ENCODE data around the gene DPH3. TPM values are rescaled to one million over a fixed set of nuclear protein-coding genes. Genes with fewer than 3 reads are reported as not detected.

DPH3 gene
- total and polyA plus RNA-seq, 2 experiments from 2014 or later: 7.9 to 30.0 TPM

DNA sequence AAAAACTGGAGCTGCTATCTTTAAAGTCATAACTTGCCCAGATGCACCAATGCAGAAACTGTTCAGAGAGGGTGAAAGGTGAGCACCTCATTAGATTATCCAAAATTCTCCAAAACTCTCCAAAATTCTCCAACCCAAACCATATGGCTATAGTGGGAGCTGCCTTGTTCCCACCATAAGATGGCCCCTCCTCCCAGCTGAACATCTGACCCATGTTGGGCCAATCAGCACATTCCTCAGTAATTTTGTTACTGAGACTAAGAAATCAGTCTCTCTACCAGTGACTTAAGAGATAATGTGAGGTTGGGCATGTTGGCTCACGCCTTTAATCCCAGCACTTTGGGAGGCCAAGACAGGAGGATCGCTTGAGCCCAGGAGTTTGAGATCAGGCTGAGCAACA lies 32.8 kb downstream of the DPH3 start:
- no peaks in the 10 kb centered on the region for H3K36me3 ChIP-seq
- no peak overlapping the region for H3K27ac ChIP-seq
- TF ChIP-seq, protein P1, sequence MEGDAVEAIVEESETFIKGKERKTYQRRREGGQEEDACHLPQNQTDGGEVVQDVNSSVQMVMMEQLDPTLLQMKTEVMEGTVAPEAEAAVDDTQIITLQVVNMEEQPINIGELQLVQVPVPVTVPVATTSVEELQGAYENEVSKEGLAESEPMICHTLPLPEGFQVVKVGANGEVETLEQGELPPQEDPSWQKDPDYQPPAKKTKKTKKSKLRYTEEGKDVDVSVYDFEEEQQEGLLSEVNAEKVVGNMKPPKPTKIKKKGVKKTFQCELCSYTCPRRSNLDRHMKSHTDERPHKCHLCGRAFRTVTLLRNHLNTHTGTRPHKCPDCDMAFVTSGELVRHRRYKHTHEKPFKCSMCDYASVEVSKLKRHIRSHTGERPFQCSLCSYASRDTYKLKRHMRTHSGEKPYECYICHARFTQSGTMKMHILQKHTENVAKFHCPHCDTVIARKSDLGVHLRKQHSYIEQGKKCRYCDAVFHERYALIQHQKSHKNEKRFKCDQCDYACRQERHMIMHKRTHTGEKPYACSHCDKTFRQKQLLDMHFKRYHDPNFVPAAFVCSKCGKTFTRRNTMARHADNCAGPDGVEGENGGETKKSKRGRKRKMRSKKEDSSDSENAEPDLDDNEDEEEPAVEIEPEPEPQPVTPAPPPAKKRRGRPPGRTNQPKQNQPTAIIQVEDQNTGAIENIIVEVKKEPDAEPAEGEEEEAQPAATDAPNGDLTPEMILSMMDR (IDR thresholded peaks at IDR 0.05; ENCODE audit: low read depth, low read length): no peak
- H3K4me3 ChIP-seq: no peak overlapping the region
- H3K4me1 ChIP-seq (ENCODE audit: low read depth): no peaks in the 10 kb centered on the region
- H3K27me3 ChIP-seq: no peaks in the 10 kb centered on the region
- DNase-seq (ENCODE audit: low read depth in 1 of 2, low spot score in 1 of 2): no peak
- no peaks in the 10 kb centered on the region for H3K9me3 ChIP-seq (ENCODE audit: low read depth)

DNA sequence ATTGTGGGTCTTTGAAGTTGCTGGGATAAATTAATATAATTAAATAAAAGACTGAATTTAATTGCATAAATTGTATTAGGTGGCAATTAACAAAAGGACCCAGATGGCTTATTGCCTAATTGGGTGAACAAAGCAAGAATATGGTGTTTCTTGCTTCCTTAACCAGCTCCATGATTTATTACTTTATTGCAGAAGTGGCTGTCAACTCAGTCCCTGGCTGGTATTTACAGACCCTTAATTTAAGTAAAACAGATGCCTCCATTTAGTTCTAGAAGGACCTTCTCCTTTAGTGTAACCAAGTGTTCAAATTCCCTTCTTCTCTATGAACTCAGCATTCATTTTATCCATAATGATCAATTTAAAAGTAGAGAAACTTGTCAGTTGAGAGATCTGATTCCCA lies 35.1 kb downstream of the DPH3 start:
- Histone ChIP-seq H3K27me3 (no peaks in the 10 kb centered on the region), H3K9me3 (ENCODE audit: low read depth) (no peaks in the 10 kb centered on the region), H3K4me3 (no peak overlapping the region), H3K36me3 (no peaks in the 10 kb centered on the region), H3K4me1 (ENCODE audit: low read depth) (no peaks in the 10 kb centered on the region), H3K27ac (no peak overlapping the region)
- TF ChIP-seq, protein P1 (IDR thresholded peaks at IDR 0.05; ENCODE audit: low read depth, low read length): no peak
- DNase-seq (ENCODE audit: low read depth in 1 of 2, low spot score in 1 of 2): no peak

DNA sequence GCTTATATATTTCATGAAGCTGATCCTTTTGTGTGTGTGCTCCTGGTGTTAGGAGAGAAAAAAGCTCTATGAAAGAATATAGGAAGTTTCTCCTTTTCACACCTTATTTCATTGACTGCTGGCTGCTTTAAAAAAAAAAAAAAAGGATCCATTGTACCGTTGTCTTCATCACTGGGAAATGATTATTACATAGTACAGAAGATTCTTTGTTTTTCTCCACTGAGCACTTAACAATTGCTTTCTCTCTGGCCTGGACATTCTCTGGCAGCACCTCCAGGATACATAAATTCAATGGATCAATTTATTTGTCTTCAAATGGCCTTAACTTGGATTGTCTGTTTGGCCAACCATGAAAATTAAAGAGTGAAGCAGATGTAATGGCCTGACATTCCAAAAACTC lies 37.2 kb downstream of the DPH3 start:
- Histone ChIP-seq H3K4me1 (ENCODE audit: low read depth) (no peaks in the 10 kb centered on the region), H3K27ac (no peak overlapping the region), H3K27me3 (no peaks in the 10 kb centered on the region), H3K9me3 (ENCODE audit: low read depth) (no peaks in the 10 kb centered on the region), H3K4me3 (no peak overlapping the region), H3K36me3 (no peaks in the 10 kb centered on the region)
- TF ChIP-seq, protein P1 (IDR thresholded peaks at IDR 0.05; ENCODE audit: low read depth, low read length): no peak
- DNase-seq (ENCODE audit: low read depth in 1 of 2, low spot score in 1 of 2): no peak

DNA sequence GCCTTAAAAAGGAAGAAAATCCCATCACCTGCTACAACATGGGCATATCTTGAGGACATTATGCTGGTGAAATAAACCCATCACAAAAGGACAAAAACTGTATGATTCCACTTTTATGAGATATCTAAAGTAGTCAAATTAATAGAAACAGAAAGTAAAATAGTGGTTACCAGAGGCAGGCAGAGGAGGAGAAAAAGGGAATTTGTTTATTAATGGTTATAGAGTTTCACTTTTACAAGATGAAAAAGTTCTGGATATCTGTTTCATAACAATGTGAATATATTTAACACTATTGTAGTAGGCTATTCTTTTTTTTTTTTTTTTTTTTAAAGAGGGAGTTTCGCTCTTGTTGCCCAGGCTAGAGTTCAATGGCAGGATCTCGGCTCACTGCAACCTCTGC lies 40.4 kb downstream of the DPH3 start:
- TF ChIP-seq, protein P1 (IDR thresholded peaks at IDR 0.05; ENCODE audit: low read depth, low read length): no peak
- Histone ChIP-seq H3K27me3 (no peaks in the 10 kb centered on the region), H3K36me3 (no peaks in the 10 kb centered on the region), H3K27ac (no peak overlapping the region), H3K4me1 (ENCODE audit: low read depth) (no peaks in the 10 kb centered on the region), H3K9me3 (ENCODE audit: low read depth) (no peaks in the 10 kb centered on the region), H3K4me3 (no peak overlapping the region)
- DNase-seq (ENCODE audit: low read depth in 1 of 2, low spot score in 1 of 2): no peak

DNA sequence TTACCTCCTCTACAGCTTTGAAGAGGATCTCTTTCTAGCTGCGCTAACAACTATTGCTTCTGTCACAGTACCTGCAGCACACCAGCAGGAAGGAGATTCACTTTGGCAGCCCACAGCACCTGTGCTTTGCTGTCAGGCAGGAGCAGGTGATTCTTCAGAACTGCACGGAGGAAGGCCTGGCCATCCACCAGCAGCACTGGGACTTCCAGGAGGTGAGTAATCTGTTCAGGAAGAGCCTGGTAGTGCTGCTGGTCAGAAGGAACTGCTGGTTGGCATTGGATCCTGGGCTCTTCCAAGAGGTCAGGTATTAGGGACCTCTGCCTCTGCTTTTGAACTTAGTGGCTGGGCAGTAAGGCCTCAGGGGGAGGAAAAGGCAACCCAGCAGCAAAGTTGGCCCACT lies 42.2 kb downstream of the DPH3 start:
- no peak overlapping the region for H3K4me3 ChIP-seq
- no peak for DNase-seq (ENCODE audit: low read depth in 1 of 2, low spot score in 1 of 2)
- no peaks in the 10 kb centered on the region for H3K9me3 ChIP-seq (ENCODE audit: low read depth)
- no peaks in the 10 kb centered on the region for H3K27me3 ChIP-seq
- no peak overlapping the region for H3K27ac ChIP-seq
- H3K4me1 ChIP-seq (ENCODE audit: low read depth): no peaks in the 10 kb centered on the region
- no peaks in the 10 kb centered on the region for H3K36me3 ChIP-seq
- TF ChIP-seq, protein P1 (IDR thresholded peaks at IDR 0.05; ENCODE audit: low read depth, low read length): no peak

DNA sequence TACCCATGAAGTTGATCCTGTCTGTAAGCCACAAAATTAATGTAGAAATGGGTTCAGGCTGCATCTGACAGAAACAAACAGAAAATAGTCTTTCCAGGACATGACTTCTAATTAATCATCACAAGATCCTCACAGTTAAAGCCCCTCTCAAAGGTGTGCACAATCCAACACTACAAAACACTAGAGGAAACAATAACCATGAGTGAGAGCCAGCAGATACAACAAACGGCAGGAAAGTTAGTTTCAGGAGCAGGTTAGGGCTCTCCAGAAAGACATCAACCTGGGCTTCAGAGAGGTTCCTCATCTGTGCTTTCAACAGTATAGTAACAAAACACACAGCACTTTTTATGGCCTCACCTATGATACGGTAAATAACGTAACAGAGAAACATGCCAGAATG lies 42.8 kb downstream of the DPH3 start:
- Histone ChIP-seq H3K9me3 (ENCODE audit: low read depth) (no peaks in the 10 kb centered on the region), H3K27me3 (no peaks in the 10 kb centered on the region), H3K4me1 (ENCODE audit: low read depth) (no peaks in the 10 kb centered on the region), H3K4me3 (no peak overlapping the region), H3K27ac (no peak overlapping the region), H3K36me3 (no peaks in the 10 kb centered on the region)
- no peak for DNase-seq (ENCODE audit: low read depth in 1 of 2, low spot score in 1 of 2)
- TF ChIP-seq, protein P1 (IDR thresholded peaks at IDR 0.05; ENCODE audit: low read depth, low read length): no peak

Measured in cardiac muscle cell (in vitro differentiated cells and primary cell).